ENCODE measurements around the gene CFAP46. TPM values are rescaled to one million over a fixed set of nuclear protein-coding genes. Genes with fewer than 3 reads are reported as not detected.

CFAP46 gene
- polyA plus RNA-seq, 1 of the 3 experiments (the other 2 are of a cell fraction): 3.9 TPM

- H3K4me2 ChIP-seq: no peak overlapping the region
- H3K36me3 ChIP-seq (replicated peaks in 1 of 2; ENCODE audit: control insufficient read depth in 1 of 2, insufficient read depth in 2 of 2, low read length in 1 of 2): no peaks in the 10 kb centered on the region
- H3K9me3 ChIP-seq: no peaks in the 10 kb centered on the region
- H3K9ac ChIP-seq: no peak overlapping the region
- H2AFZ ChIP-seq (ENCODE audit: low read depth): no peak overlapping the region
- no peaks in the 10 kb centered on the region for H3F3A ChIP-seq (replicated peaks; ENCODE audit: insufficient read depth)
- H3K4me1 ChIP-seq (ENCODE audit: control insufficient read depth in 1 of 2, insufficient read depth in 2 of 2, low read depth in 1 of 2, low read length in 1 of 2): no peaks in the 10 kb centered on the region
- no peaks in the 10 kb centered on the region for H3K79me2 ChIP-seq (ENCODE audit: insufficient read depth)
- POLR2A ChIA-PET: no interaction called here
- H3K9me2 ChIP-seq: no peaks in the 10 kb centered on the region
- TF ChIP-seq NFIC (IDR thresholded peaks at IDR 0.05; ENCODE audit: borderline replicate concordance) (no peak), GATA2 (CRISPR knock-in tag; IDR thresholded peaks at IDR 0.05) (no peak), ZBTB33 (IDR thresholded peaks at IDR 0.05; ENCODE audit: borderline replicate concordance, low read depth) (no peak), NRF1 (IDR thresholded peaks at IDR 0.05; ENCODE audit: low read depth, low read length) (no peak), PBX3 (IDR thresholded peaks at IDR 0.05) (no peak), JUND (IDR thresholded peaks at IDR 0.05) (no peak), YY1 (IDR thresholded peaks at IDR 0.05; ENCODE audit: low read depth) (no peak), MXI1 (IDR thresholded peaks at IDR 0.05; ENCODE audit: low read depth, low read length) (no peak), MEF2A (IDR thresholded peaks at IDR 0.05; ENCODE audit: borderline replicate concordance, low read depth) (no peak), ELF1 (IDR thresholded peaks at IDR 0.05) (no peak), FOXM1 (IDR thresholded peaks at IDR 0.05; ENCODE audit: low read depth) (no peak), CTCF (IDR thresholded peaks at IDR 0.05) (no peak), RFX5 (IDR thresholded peaks at IDR 0.05; ENCODE audit: low read length) (no peak), TCF12 (IDR thresholded peaks at IDR 0.05) (no peak), TAF1 (IDR thresholded peaks at IDR 0.05; ENCODE audit: borderline replicate concordance, low read depth, low read length) (no peak), FOXJ3 (CRISPR knock-in tag; IDR thresholded peaks at IDR 0.05) (no peak)
- TF ChIP-seq, protein P1, sequence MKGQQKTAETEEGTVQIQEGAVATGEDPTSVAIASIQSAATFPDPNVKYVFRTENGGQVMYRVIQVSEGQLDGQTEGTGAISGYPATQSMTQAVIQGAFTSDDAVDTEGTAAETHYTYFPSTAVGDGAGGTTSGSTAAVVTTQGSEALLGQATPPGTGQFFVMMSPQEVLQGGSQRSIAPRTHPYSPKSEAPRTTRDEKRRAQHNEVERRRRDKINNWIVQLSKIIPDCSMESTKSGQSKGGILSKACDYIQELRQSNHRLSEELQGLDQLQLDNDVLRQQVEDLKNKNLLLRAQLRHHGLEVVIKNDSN (IDR thresholded peaks at IDR 0.05; ENCODE audit: borderline replicate concordance, low read depth): no peak
- H4K20me1 ChIP-seq (ENCODE audit: insufficient read depth): 0 out of 2 replicates have a peak, but pooled peaks cover 4% of the 10 kb centered on the region
- H3K4me3 ChIP-seq (ENCODE audit: low read depth in 2 of 2, low read length in 1 of 2): no peak overlapping the region
- WGBS (ENCODE audit: low lambda C conversion rate): 95% methylated on average over 30 of the region's 30 CpGs
- H3K27ac ChIP-seq (ENCODE audit: low read depth in 2 of 2, low read length in 1 of 2): no peak overlapping the region
- CTCF ChIA-PET: interaction anchor here (0.8 to 2.2 kb wide), 2 partner anchors 55 to 129 kb away, joined by 3 to 7 read pairs; no protein-coding TSS in a partner anchor
- DNase-seq: no peak
- peaks cover 19% of the 10 kb centered on the region for H3K27me3 ChIP-seq (ENCODE audit: insufficient read depth)
Observed at GRCh38 chr10:132783165-132783939, 159.0 kb downstream of the CFAP46 start.
